Activated T-cell treated with anti-CD3 and anti-CD28 coated beads, Interleukin-2, amount 50 U/mL, for 48 hours (primary cell): ENCODE data around the gene GRP.
A peak's percentile ranks its signal among the peaks of the same experiment; 100 is the strongest.

Experiments used
- DNase-seq, 2 experiments: peaks; one replicate each; pipeline ENCODE4 v3.0.0-alpha.2; 2020

Gene GRP

GRCh38 chr18:59268721-59269562, 49.0 kb downstream of the GRP start:
- DNase-seq, result peak; percentile 62 to 76

GRCh38 chr18:59269563-59270119, 49.7 kb downstream of the GRP start:
- DNase-seq, result no peak

- DNase-seq, result no peak
Measured at GRCh38 chr18:59270689-59271257, 50.8 kb downstream of the GRP start.

- DNase-seq, result no peak
Measured at GRCh38 chr18:59271606-59272220, 51.8 kb downstream of the GRP start.

- DNase-seq, result peak in 1 of 2 experiments; percentile 26
Measured at GRCh38 chr18:59272221-59272888, 52.4 kb downstream of the GRP start.

- peak; percentile 55 to 69 for DNase-seq
Measured at GRCh38 chr18:59272891-59273758, 53.2 kb downstream of the GRP start, which contains the start of gene RAX. TSS of gene RAX (minus strand) at chr18:59273454. CDS start at chr18:59273206, 248 bp downstream.

- no peak for DNase-seq
Measured at GRCh38 chr18:59273759-59274532, 54.0 kb downstream of the GRP start.

- no peak for DNase-seq
Measured at GRCh38 chr18:59274533-59274928, 54.6 kb downstream of the GRP start.

- DNase-seq, result no peak
Measured at GRCh38 chr18:59275406-59275949, 55.5 kb downstream of the GRP start.

GRCh38 chr18:59276047-59276446, 56.1 kb downstream of the GRP start:
- no peak for DNase-seq

- DNase-seq, result no peak
Measured at GRCh38 chr18:59278793-59279192, 58.8 kb downstream of the GRP start.

GRCh38 chr18:59279193-59279592, 59.2 kb downstream of the GRP start:
- no peak for DNase-seq

- DNase-seq, result no peak
Measured at GRCh38 chr18:59279722-59280121, 59.8 kb downstream of the GRP start.
